ENCODE measurements around the gene MS4A10.
"Not testable (repeated sequence)": the region's sequence is repeated elsewhere in the genome, so short reads cannot be mapped to it uniquely, and the experiment has no call there.

Gene MS4A10

GRCh38 chr11:60788401-60789125 is 3.4 kb downstream of the MS4A10 start:
- no peak for DNase-seq (ENCODE audit: low read depth)

- no peak for DNase-seq (ENCODE audit: low read depth)
Measured at GRCh38 chr11:60790726-60791125, 5.6 kb downstream of the MS4A10 start.

DNA sequence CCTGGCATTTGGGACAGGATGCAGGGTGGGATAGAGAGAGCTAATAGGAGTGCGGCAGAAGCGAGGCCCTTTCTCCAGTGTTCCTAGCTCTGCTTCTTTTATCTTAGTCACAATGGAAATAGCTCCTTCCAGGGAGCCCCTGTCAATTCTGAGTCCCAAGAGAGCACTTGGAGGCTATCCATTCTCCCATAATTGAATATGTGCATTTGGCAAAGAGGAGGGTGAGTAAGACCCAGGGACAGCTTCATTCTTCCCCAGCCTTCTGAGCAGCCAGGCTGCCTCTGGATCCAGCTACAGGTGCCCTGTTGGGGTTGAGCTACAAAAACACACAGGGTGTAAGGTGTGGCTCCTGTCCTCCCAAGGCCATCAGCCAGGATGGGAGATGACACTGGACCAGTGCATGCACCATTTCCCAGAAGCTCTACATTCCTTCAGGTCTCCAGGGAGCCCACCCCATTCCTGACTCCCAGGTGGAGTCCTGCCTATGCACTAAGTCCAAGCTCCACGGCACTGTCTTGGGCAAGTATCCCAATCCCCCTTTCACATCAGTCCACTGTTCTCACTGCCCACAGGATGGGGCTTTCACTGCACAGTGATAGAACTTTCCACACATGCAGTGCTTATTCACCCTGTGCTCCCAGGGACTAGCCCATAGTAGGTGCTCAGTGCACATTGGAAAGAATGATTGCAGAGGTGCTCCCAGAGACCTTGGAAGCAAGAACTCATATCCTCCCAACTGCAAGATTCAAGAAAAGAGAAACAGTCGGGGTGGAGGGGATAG is 6.2 kb downstream of the MS4A10 start:
- no peak for DNase-seq (ENCODE audit: low read depth)

GRCh38 chr11:60792521-60792920 is 7.4 kb downstream of the MS4A10 start:
- no peak for DNase-seq (ENCODE audit: low read depth)

- DNase-seq (ENCODE audit: low read depth): no peak
Measured at GRCh38 chr11:60795291-60795690, 10.2 kb downstream of the MS4A10 start.

- no peak for DNase-seq (ENCODE audit: low read depth)
Measured at GRCh38 chr11:60797846-60798630, 12.9 kb downstream of the MS4A10 start.

- no peak for DNase-seq (ENCODE audit: low read depth)
Measured at GRCh38 chr11:60798631-60799030, 13.5 kb downstream of the MS4A10 start.

DNA sequence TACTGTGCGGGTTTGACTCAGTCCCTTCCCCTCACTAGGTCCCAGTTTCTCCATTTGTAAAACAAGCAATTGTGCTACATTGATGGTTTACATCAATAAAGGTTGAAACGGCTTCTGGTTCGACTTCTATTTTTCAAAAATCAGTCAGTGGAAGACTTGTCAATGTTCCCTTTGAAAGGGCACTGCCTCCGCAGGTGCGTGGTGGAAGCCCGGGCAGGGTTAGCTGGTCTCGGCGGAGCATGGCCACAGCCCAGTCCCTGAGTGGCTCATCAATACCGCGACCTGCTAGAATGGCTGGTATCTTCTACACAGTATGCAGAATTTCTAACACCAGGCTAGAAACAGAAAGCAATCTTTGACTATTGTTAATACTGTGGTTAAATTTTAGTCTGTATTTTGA is 16.1 kb downstream of the MS4A10 start:
- no peak for DNase-seq (ENCODE audit: low read depth)

DNA sequence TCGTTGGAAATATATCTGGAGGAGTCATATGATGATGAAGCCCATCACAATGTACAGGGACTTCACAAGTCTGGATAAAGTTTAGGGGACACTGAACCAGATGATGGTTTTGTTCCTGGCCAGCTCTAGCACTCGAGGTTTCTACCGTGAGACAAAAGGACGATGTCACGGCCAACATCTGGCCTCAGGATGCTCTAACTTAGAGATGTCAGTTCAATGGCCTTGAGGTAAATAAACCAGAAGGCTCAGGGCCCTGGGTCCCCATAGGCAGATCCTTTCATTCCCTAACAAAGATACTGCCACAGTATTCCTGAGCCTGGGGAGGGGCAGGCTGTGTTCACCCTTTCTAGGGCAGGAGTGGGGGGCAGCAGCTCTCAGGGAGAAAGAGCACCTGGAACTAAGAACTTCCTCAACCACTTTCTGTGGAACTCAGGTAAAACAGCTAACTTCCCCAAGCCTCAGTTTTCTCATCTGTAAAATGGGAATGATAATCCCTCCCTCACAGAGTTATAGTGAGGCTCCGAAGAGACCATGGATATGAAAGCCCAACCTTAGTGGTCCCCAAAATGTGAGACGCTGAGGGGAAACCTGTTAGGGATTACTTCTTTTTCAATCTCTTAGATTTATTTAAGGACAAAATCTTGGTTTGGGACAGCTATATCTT is 18.3 kb downstream of the MS4A10 start:
- no peak for DNase-seq (ENCODE audit: low read depth)

GRCh38 chr11:60809249-60809648 is 24.1 kb downstream of the MS4A10 start:
- no peak for DNase-seq (ENCODE audit: low read depth)

DNA sequence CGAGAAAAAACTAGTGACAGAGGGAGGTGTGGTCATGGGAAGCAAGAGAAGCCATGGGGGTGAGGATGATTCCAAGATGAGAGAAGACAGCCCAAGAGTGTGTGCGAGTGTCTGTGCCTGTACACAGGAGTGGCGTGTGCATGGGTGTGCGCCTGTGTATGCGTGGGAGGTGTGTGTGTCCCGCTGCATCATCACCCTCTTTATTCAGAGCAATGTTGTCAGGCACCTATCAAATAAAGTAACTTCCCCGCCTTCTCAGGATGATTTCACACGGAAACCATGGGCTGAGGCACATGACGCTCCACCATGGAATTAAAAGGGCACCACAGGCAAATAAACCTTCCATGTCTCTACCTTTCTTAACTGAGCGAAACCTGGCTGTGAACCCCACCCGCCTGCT is 24.6 kb downstream of the MS4A10 start:
- no peak for DNase-seq (ENCODE audit: low read depth)

GRCh38 chr11:60810151-60810550 is 25.0 kb downstream of the MS4A10 start:
- DNase-seq (ENCODE audit: low read depth): no peak

- no peak for DNase-seq (ENCODE audit: low read depth)
Measured at GRCh38 chr11:60810569-60810968, 25.4 kb downstream of the MS4A10 start.

- DNase-seq (ENCODE audit: low read depth): no peak
Measured at GRCh38 chr11:60813324-60813723, 28.2 kb downstream of the MS4A10 start.

DNA sequence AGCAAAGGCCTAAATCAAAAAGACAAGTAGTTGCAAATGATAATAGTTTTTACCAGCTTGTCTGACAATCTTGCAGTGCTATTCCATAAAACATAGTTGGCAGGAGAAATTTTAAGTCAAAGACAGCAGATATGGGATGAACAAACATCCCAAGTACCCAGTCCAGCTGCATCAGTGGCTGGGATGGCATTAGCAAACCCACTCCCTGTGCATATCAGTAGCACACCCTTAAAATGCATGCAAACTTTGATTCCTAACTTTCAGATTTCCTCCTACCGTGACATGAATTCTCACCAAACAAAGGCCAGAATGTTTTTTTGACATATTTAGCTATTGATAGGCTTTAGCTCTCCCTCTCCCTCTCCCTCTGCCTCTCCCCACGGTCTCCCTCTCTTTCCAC is 29.0 kb downstream of the MS4A10 start:
- no peak for DNase-seq (ENCODE audit: low read depth)

- DNase-seq (ENCODE audit: low read depth): no peak
Measured at GRCh38 chr11:60816590-60817157, 31.5 kb downstream of the MS4A10 start.

- no peak for DNase-seq (ENCODE audit: low read depth)
Measured at GRCh38 chr11:60818057-60818456, 32.9 kb downstream of the MS4A10 start.

DNA sequence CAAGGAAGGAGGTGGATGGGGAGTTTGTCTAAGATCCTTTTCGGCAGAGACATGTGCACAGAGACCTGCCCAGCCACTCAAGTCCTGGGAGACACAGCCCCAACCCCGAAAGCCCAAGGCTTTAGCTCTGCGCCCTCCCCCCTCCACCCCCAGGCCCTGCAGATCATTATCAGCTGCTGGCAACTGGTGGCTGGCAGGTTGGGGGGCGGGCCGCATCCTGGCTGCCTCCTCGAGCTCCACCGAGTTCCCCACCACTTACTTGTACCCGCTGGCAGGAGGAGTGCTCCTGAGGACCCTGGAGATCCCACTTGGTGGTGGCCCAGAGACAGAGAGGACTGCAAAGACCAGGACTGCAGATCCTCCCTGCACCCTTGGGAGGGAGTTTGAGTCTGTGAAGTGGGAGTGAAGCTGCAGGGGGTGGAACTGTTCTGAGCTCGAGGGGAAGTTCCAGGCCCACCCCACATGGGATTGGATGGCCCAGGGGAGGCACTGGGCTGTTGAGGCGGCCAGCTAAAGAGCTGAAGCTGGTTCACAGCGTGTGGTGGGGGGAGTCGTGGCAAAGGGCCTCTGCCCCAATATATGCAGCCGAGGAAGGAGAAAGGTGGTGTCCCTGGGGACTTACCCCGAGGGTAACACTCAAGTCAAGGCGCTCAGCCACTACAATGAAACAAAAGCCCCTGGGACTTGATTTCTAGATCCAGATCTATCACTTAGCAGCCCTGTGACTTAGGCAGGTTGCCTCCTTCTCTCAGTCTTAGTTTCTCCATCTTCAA is 36.9 kb downstream of the MS4A10 start:
- no peak for DNase-seq (ENCODE audit: low read depth)

- DNase-seq (ENCODE audit: low read depth): not testable (repeated sequence)
Measured at GRCh38 chr11:60823745-60824306, 38.7 kb downstream of the MS4A10 start.

DNA sequence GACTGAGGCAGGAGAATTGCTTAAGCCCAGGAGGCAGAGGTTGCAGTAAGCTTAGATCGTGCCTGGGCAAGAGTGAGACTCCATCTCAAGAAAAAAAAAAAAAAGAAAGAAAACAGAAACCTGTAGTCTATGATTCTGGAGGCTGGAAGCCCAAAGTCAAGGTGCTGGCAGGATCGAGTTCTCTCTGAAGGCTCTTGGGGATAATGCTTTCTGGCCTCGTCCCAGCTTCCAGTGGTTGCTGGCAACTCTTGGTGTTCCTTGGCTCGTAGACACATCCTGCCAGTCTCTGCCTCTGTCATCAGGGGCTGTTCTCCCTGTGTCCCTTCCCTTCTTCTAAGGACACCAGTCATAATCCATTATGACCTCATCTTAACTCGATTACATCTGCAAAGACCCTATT is 40.0 kb downstream of the MS4A10 start:
- no peak for DNase-seq (ENCODE audit: low read depth)

DNA sequence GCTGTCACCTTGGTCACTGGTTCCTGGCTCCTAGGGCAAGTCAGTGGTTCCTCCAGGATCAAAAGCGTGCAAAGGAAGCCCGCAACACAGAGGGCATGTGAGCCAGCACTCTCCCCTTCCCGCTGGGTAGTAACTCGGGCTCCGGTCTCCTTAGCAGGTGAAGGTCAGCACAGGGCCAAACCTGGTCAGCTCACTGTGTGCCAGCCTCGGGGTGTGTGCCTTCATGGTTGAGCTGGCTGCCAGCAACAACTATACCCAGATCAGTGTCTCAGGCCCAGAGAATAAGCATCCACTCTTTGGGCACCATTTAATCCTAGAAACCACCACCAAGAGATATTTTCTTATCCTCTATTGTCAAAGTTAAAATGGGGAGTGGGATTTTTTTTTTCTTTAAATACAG is 40.7 kb downstream of the MS4A10 start:
- DNase-seq (ENCODE audit: low read depth): no peak
